ENCODE measurements around the gene HIPK2.

The HIPK2 gene

DNA sequence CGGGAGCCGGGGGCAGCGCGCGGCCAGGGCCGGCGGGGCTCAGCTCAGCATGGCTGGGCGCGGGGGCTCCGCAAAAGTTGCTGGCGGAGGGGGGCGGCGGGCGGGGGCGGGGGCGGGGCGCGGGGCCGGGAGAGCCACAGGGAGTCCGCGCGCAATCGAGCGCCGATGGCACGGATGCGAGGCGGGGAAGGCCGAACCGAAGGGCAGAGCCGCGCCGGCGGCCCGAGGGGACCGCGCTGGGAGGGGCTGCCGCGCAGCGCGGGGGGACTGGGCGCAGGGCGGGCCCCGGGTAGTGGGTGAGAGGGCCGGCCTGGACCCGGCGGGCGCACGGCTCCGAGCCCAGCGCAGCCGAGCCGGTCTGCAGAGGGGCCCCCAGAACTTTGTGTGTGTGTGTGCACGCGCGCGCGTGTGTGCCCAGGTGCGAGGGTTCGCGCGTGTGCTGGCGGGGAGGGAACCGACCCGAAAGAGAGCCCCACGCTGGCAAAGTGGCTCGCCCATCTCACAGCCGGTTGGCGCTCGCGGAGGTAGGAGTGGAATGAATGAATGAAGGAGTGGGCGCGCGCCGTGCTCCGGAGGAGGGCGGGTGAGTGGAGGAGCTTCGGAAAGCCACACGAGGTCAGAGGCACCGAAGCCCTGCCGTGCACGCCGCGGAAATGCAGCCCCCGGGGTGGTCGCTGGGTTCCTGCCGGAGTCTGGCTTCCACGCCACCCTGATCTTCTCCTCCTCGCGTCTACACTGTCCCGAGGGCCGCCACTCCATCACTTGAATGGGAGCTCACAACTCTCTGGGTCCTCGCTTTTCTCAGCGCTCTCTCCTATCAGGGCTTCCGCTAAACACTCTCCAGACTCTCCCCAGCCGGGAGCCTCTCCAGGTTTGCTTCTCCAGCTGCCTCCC lies at the start of gene HIPK2:
Gene HIPK2 (minus strand): TSS at position 51 of the 894 bp plus-strand sequence. CDS start 375 bp downstream, outside the sequence.
- peak; percentile 40 to 61 (median 41) for DNase-seq (ENCODE audit: low read depth in 3 of 3)

DNA sequence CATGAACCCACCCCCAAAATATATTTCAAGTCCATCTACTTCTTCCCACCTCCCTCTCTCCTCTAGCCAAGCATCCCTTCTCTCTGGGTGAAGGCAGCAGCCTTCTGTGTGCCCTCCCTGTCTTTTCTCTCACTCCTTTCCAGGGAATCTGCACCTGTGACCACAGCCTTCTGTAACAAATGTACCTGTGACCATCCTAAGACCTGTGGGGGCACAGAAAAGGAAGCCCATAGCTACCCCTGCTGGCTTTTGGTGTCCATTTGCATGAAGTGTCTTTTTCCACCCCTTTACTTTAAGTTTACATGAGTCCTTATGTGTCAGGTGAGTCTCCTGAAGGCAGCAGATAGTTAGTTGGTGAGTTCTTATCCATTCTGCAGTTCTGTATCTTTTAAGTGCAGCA lies 49.2 kb upstream of the HIPK2 start:
- no peak for DNase-seq (ENCODE audit: low read depth in 3 of 3)

GRCh38 chr7:139825666-139826290 lies 48.0 kb upstream of the HIPK2 start:
- no peak for DNase-seq (ENCODE audit: low read depth in 3 of 3)

- DNase-seq (ENCODE audit: low read depth in 3 of 3) = no peak
Measured at GRCh38 chr7:139823959-139824521, 46.2 kb upstream of the HIPK2 start.

- no peak for DNase-seq (ENCODE audit: low read depth in 3 of 3)
Measured at GRCh38 chr7:139822855-139823254, 45.1 kb upstream of the HIPK2 start.

- no peak for DNase-seq (ENCODE audit: low read depth in 3 of 3)
Measured at GRCh38 chr7:139821349-139822105, 43.7 kb upstream of the HIPK2 start.

GRCh38 chr7:139820089-139820488 lies 42.3 kb upstream of the HIPK2 start:
- DNase-seq (ENCODE audit: low read depth in 3 of 3) = no peak

DNA sequence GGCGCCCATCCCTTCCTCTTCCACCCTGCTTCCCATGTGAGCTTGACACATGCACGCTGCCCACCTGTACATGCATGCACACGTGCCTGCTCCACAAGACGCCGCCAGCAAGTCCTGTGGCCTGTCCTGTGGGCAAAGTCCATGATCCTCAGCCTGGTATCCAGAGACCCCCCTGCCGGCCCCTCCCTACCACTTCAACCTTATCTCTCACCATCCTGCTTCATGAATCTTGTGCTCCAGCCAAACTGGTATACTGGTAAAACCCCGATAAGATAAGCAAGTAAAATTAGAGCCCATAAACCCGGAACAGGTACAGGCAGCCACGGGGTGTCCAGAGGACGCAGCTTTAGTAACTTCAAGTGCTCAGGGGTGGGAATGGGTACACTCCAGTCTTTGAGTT lies 39.5 kb upstream of the HIPK2 start:
- DNase-seq (ENCODE audit: low read depth in 3 of 3) = no peak

- no peak for DNase-seq (ENCODE audit: low read depth in 3 of 3)
Measured at GRCh38 chr7:139813689-139814088, 35.9 kb upstream of the HIPK2 start.

DNA sequence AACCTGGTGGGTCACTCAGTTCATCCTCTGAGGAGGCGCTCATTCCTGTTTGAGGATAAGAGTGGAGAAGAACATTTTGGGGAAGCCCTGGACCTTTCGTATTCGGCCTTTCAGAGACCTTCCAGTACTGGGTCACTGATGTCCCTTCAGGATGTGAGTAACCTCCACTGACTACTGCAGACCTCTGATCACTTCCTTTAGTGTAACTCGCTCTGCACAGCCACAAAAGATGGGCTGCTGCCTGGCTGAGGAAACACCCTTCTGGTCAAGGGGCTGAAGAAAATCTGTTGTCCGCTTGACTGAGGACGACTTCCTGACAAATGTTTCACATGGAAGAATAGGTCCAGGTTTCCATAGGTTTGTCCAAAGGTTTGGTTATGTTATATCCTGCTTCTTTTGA lies 35.4 kb upstream of the HIPK2 start:
- no peak for DNase-seq (ENCODE audit: low read depth in 3 of 3)

DNA sequence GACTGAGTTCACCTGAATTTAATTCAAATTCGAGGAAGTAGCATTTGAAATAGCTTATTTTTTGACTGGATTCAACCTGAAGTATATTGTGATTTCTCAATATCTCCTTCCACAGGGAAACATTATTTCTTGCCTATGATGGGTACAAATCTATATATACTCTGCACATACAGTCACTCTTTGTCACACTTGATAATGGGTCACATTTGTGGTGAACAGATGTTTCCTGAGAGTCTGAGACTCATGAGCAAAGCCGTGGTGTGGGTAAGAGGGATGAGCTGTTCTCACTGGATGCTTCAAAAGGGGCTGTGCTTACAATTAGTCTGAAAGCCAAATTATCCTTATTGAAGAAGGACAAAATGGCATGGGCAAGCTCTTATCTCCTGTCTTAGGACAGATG lies 33.3 kb upstream of the HIPK2 start:
- peak in 1 of 3 donors; percentile 11 for DNase-seq (ENCODE audit: low read depth in 3 of 3)

GRCh38 chr7:139808846-139809442 lies 31.1 kb upstream of the HIPK2 start:
- no peak for DNase-seq (ENCODE audit: low read depth in 3 of 3)

- DNase-seq (ENCODE audit: low read depth in 3 of 3) = no peak
Measured at GRCh38 chr7:139808427-139808826, 30.6 kb upstream of the HIPK2 start.

DNA sequence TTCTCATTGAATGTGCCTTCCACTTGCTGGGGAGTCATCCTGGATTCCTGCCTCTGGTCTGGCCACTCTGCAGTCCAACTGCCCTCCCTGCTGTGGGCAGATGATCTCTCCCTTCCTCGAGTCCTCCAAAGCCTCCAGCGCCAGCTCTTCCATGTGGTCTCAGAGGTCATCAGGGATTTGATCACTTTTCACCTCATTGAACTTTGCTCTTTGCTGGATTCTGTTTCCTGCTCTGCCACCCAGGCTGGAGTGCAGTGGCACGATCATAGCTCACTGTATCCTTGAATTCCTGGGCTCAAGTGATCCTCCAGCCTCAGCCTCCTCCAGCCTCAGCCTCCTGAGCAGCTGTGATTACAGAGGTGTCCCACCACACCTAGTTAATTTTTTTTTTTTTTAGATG lies 29.2 kb upstream of the HIPK2 start:
- DNase-seq (ENCODE audit: low read depth in 3 of 3) = no peak

DNA sequence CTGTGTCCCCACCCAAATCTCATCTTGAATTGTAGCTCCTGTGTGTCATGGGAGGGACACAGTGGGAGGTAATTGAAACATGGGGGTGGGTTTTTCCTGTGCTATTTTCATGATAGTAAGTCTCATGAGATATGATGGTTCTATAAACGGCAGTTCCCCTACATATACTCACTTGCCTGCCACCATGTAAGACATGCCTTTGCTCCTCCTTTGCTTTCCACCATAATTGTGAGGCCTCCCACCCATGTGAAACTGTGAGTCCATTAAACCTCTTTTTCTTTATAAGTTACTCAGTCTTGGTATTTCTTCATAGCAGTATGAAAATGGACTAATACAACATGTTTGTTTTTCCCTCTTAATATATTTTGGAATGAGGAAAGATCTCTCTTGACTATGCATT lies 26.8 kb upstream of the HIPK2 start:
- DNase-seq (ENCODE audit: low read depth in 3 of 3) = no peak

- DNase-seq (ENCODE audit: low read depth in 3 of 3) = no peak
Measured at GRCh38 chr7:139799586-139799985, 21.8 kb upstream of the HIPK2 start.

DNA sequence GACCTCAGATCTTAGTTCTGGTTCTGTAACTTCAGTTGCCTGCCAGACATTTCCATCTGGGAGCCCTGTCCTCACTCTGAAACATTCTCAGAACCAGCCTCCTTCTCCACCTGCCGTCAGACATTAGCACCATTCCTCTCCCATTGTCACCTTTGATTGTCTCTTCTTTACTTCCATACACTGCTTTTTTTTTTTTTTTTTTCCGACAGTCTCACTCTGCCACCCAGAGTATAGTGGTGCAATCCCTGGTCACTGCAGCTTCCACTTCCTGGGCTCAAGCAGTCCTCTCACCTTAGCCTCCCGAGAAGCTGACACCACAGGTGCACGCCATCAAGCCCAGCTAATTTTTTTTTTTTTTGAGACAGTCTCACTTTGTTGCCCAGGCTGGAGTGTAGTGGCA lies 21.1 kb upstream of the HIPK2 start:
- no peak for DNase-seq (ENCODE audit: low read depth in 3 of 3)

GRCh38 chr7:139798221-139798620 lies 20.4 kb upstream of the HIPK2 start:
- DNase-seq (ENCODE audit: low read depth in 3 of 3) = no peak

- no peak for DNase-seq (ENCODE audit: low read depth in 3 of 3)
Measured at GRCh38 chr7:139797607-139798006, 19.8 kb upstream of the HIPK2 start.

- no peak for DNase-seq (ENCODE audit: low read depth in 3 of 3)
Measured at GRCh38 chr7:139791316-139791715, 13.5 kb upstream of the HIPK2 start.

DNA sequence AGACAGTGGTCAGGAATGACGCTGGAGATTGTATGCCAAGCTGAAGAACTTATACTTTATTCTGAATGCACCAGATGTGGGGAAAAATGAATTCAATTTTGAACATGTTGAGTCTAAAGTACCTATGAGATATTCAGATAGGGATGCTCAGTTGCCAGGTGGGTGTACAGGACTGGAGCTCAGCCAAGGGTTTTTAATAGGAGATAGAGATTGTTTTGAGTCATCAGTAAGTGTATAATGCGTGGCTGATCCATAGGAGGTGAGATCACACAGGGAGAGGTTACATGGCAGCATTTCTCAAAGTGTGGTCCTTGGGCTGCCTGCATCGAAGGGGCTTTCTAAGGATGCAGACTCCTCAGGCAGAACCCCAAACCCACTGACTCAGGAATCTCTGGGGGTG lies 6.8 kb upstream of the HIPK2 start:
- DNase-seq (ENCODE audit: low read depth in 3 of 3) = no peak

Data from stimulated activated CD4-positive, alpha-beta T cell treated with anti-CD3 and anti-CD28 coated beads, TNF-alpha, amount 100 ng/mL, for 48 hours (primary cell).